GM21390 (cell line): ENCODE results near the gene TTC3.
A peak's percentile ranks its signal among the peaks of the same experiment; 100 is the strongest.

Experiments used
- ATAC-seq: cut with Tn5 transposase; IDR thresholded peaks from one replicate; pipeline ENCODE4 v1.9.1; 2021; ENCODE audit not compliant: unreplicated experiment

TTC3 gene

DNA sequence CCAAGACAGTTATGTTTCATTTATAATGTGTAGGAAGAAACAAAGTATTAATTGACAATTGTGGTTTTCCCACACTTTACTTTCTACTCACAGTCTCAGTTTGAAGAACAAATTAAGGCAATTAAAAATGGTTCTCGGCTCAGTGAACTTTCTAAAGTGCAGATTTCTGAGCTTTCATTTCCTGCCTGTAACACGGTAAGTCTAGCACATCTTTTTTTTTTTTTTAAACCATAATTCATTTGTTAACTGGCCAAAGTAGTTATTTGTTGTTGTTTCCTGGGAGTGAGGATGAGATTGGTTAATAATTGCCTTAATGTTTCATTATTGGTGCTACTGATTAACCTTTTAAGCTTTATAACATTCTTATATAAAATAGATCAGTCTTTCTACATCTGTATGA lies 119.0 kb downstream of the TTC3 start:
- no peak for ATAC-seq

DNA sequence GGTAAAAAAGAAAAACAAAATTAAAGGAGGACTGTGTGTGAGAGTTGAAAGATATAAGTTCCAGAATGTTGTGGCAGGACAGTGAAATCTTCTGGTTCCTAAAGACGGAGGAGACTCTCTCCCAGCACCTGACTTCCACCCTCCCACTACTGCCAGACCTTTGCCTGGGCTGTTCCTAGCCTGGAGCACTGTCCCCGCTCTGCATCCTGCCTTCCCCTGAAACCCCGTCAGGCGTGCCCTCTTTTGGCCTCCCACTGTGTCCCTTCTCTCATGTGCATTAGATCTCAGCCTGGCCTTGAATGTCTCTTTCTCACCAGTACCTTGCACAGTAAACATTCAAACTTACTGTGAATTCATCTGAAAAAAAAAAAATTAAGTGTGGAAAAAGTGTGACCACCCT lies 120.0 kb downstream of the TTC3 start:
- no peak for ATAC-seq

DNA sequence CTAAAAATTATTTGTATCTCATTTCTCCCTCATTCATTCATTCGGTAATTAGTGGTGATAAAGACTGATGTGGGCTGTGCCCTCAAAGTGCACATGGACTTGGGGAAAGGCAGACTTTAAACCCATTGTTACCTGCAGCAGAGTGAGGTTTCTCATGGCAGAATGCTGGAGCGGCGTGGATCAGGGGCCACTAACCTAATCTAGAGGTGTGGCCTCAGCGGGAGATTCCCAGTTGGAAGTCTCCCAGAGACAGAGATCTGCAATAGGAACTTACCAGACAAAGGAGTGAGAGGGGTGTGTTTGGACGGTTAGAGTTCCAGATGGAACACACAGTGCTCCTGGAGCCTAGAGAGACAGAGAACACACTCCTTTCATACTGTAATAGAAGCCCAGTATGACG lies 120.6 kb downstream of the TTC3 start:
- no peak for ATAC-seq

DNA sequence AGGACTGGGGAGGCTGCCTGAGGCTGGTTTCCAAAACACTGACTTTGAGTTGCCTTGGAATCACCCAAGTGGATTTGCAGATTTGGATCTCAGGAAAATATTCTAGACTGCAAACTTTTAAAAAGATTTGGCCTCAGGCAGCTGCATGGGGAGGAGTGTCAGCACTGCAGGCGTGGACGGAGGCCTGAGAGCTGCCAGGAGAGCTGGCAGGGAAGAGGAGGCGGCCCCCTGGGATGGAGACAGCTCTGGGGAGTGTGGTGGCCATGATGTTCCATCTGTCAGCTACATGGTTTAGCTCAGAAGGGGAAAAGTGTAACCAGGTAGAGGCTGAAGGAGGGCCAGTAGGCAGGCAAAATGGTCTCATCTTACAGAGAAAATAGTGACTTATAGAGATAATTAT lies 122.0 kb downstream of the TTC3 start:
- ATAC-seq, result no peak

DNA sequence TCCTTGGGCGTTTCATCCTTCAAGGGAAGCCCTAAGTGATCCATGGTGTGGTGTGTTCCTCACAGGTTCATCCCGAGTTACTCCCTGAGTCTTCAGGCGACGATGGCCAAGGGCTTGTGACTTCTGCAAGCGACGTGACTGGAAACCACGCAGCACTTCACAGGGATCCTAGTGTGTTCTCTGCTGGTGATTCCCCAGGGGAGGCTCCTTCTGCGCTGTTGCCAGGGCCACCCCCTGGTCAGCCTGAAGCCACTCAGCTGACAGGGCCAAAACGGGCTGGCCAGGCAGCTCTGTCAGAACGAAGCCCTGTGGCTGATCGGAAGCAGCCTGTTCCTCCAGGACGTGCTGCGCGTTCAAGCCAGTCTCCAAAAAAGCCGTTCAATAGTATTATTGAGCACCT lies 122.6 kb downstream of the TTC3 start:
- ATAC-seq, result no peak

DNA sequence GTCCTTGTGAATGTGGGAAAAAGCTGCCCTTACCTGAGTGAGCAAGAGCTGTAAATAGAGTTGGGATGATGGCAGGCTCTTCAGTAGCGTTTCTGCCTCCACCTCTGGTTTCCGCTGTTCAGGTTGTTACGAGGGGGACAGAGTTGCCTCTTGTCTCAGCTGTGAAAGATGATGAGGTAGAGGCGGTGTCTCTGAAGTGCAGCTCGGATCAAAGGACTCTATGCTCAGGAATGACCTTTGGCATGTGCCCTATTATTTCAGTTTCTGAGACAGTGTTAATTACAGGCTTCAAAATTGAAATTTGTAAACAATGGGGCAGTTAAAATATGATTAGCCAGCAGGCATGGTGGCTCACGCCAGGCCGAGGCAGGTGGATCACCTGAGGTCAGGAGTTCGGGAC lies 123.8 kb downstream of the TTC3 start:
- ATAC-seq, result no peak

DNA sequence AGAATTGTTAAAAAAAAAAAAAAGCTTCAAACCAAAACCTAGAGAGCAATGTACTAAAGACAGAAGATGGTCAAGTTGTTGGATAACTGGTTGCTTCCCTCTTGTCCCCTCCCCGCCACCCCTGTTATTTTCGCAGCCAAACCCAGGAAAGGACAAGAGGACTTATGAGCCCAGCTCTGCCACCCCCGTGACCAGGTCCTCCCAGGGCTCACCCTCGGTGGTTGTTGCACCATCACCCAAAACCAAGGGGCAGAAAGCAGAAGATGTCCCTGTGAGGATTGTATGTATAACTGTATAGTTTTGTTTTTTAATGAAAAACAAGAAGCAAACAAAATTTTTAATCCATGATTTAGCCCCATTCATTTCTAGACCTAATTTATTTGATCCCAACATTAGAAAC lies 124.7 kb downstream of the TTC3 start:
- ATAC-seq, result no peak

DNA sequence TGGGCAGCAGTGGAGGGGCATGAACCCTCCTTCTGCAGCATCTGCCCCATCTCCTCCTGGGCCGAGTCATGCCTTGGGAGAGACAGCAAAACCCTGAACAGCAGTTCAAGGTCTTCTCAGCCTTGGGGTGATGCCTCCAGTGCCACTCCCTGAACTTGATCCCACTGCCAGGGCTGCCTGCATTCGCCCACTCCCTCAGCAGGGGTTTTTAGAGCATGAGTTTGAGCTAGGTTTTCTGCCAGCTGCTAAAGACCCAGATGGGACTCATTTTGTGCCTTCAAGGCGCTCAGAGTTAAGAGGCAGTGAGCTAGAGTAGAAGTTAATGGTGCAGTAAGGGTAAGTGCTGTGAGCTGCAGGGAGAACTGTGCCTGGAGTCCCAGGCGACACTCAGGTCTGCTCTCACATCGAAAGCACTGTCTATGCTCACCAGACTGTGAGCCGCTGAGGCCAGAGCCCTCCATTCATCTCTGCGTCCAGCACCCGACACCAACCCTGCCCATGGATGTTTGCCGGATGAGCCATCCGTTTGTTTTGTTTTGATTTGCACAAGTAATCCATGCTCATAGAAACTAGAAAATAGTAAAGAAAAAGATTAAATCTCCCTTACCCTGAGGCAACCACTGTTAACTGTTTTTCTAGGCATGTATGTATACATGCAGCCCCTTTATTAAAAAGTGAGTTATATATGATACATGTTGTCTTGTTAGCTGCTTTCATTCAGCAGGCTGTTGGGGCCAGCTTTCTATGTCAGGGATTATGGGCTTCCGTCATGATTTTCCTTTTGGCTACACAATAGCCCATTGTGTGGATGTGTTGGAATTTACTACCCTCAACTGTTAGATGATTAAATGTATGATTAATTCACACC lies 126.2 kb downstream of the TTC3 start:
- ATAC-seq, result no peak

DNA sequence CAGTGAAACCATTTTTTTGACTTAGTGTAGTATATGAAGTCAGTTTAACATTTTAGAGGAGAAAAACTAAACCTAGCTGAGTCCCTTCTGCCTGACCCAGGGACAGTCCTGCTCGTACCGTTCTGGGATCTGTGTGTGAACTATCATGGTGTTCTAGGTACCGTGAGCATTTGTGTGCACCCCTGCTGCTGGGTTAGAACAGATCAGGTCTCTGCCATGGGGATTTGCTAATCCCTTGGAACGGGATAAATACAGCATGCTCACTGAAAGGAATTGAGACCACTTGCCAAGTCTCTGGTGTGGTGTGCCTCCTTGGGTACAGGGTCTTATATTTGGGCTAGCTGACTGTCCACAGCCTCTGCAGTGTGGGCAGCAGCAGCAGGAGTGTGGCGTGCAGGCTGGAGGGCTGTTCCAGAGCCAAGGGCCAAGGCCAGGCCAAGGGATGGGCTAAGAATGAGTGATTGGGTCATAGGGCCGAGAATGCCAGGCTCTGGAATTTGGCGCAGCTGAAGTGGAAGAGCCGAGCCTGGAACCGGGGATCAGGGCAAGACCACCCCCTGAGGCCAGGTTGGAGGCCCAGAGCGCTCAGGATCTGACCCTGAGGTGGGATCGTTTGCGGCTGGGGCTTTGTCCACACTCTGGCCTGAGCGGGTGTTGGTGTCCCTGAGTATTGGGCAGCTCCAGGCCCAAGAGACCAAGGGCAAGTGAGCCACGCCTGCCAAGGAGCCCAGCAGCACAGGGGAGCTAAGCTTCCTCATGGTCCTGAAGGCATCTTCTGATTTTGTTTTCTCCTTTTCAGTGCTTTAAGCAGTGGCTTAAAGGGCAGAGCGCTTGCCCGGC lies 127.8 kb downstream of the TTC3 start:
- no peak for ATAC-seq

DNA sequence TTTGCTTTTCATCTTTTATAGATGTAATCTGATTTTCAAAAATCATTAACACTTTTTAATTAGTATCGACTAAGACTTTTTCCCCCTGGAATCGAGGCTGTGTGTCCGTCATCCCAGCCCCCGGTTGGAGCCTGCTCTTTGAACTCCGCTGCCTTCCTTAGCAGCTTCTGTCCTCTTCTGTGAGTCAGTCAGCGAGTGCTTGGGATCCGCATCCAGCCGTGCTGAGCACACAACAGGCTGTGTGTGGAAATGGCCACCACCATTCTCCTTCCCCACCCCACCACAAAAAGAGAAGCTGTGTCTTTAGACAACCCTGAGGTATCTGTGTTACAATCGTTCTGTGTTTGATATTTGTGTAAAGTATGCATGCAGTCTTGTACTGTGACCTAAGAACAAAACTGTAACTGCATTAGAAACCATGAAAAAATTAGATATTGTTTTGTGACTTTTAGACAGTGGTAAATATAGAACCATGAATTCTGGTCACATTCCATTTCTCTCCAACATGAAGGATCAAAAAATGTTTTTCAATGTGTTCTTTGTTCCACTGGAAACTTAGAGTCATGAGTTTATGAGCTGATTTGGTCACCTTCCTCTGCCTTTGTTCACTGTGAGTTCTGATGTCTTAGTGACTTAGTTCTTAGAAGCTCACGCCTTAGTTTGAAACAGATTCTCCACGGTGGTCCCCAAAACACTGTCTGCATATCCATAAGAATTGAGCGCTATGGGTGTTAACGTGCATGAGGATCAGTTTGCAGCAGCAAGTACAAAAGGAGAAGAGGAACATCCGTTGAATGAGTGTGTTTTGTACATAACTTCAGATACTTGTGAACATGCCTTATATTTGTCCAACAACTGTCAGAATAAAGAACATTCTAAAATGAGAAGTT lies 129.4 kb downstream of the TTC3 start:
- no peak for ATAC-seq

DNA sequence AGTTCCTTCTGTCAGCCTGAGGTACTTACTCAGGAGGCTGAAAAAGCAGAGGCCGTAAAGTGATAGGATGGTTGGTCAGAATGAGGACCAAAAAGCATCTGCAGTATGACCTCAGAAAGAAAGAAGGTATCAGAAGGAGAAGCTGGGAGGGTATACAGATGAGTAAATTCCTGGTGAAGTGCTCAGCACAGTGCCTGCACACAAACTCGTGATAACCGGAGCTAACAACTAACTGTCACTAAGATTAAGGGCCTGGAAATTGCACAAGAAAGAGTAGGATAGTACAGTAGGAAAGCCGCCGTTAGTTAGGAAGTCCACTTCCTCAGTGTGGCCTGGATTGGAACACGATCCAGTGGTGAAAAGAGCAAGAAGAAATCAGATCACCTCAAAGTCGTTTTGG lies 131.5 kb downstream of the TTC3 start:
- no peak for ATAC-seq

DNA sequence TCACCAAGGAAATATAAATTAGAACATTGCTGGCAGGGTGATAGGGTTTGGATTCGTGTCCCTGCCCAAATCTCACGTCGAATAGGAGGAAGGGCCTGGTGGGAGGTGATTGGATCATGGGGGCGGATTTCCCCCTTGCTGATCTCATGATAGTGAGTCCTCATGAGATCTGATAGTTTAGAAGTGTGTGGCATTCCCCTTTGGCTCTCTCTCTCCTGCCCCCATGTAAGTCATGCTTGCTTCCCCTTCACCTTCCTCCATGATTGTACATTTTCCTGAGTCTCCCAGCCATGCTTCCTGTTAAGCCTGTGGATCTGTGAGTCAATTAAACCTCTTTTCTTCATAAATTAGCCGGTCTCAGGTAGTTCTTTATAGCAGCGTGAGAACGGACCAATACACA lies 133.4 kb downstream of the TTC3 start:
- ATAC-seq, result no peak

DNA sequence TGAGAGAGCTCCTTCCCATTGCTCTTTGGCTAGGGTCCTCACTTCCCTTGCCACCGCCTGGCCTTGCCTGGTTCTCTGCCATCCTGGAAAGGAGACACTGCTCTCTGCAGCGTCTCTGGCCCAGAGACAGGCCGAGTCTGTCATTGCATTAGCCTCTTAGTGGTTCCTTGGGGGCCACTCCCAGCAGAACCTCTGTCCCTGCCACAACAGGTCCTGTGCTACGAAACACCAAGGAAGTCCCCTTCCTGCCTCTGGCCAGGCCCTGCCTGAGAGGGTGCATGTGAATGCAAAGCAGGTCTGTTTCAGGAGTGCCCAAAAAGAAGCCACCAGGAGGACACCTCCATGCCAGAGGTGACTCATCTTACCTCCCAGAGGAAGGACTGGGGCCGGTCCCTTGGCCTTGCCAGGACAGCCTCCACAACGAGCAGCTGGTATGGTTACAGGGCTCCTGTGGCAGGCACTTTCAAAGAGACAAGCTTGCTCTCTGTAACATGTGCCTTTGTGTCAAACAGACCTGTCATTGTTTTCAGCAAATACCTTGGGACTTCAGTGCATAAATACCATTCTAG lies 134.5 kb downstream of the TTC3 start:
- ATAC-seq, result peak; percentile 49

DNA sequence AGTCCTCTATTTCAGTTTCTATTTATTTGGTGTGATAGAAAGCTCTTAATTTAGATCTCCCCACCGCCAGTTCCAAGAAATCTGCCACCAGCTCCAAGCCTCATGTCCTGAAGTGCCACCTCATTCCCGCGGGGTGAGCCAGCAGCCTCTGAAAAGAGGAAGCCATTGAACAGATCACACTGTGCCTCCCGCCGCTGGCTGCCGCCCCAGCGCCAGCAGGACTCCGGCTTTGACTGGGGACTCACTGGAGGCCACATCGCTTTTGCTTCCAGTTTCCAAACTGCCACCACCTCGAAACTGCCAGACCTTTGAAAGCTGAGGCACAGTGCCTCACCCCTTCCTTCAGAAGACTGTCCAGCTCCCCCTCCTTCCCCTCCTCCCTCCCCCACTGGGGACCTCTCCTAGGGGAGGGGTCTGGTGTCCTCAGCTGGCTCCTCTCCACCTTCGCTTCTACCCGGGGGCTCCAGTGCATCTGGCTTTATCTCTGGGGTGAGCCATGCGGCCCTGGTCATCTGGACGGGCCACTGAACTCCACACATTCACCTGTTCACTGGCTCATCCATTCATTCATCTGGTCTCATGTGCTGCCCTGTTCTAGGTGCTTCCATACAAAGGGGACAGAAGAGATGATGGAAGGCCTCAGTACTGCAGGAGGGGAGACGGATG lies 135.1 kb downstream of the TTC3 start:
- peak; percentile 67 for ATAC-seq

DNA sequence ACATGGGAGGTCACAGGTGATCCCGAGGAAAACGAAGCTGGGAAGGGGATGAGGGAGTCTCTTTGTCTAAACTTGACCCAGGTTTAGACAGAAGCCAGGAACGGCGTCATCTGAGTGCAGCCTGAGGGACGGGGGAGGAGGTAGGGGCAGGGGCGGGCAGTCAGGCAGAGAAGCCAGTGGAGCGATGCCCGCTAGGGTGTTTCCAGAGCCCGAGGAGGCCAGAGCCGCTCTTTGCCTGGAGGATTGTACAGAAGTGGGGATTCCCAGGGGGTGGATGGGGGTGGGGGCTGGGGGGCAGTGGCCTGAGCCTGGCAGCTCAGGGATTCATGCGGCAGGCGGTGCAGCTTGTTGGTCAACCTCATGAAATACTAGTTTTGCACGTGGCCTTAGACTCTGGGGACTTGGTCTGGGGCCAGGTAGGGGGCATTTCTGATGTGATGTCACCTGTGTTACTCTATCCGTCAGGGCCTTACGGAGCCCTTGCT lies 135.7 kb downstream of the TTC3 start:
- ATAC-seq, result peak; percentile 24

DNA sequence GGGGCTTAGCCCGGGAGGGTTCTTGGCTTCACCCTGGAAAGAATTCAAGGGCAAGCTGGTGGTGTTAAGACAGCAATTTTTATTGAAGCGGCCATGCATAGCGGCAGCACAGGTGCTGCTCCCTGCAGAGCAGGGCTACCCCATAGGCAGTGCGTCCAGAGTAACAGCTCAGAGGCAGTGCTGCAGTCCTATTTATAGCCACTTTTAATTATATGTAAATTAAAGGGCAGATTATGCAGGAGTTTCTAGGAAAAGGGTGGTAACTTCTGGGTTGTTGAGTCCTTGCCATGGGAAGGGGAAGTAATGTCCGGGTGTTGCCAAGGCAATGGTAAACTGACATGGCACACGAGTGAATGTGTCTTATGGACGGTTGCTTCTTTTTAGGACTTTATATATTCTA lies 137.1 kb downstream of the TTC3 start:
- ATAC-seq, result no peak

DNA sequence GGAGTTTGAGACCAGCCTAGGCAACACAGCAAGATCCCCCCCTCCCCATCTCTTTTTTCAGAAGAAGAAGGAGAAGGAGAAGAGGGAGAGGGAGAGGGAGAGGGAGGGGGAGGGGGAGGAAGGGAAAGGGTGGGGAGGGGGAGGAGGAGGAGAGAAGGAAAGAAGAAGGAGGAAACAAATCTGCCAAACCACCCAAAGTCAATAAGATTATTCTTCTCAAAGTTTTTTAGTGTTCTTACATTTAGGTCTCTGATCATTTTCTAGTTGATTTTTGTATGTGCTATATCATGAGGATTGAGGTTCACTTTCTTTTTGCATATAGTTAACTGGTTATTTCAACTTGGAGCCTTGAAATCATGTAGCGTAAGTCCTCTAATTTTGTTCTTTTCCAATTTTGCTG lies 137.7 kb downstream of the TTC3 start:
- no peak for ATAC-seq

DNA sequence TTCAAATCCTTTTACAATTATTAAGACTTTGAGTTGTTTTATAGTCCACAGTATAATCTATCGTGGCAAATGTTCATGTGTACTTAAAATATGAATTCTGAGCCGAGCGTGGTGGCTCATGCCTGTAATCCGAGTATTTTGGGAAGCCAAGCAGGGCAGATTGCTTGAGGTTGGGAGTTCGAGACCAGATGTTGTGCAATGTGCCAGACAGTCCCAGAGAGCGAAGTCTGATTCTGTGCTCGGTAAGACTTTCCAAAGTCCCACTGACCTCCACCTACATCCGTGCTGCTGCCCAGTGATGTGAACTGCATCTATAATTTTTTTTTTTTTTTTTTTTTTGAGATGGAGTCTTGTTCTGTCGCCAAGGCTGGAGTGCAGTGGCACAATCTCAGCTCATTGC lies 141.9 kb downstream of the TTC3 start:
- ATAC-seq, result no peak

DNA sequence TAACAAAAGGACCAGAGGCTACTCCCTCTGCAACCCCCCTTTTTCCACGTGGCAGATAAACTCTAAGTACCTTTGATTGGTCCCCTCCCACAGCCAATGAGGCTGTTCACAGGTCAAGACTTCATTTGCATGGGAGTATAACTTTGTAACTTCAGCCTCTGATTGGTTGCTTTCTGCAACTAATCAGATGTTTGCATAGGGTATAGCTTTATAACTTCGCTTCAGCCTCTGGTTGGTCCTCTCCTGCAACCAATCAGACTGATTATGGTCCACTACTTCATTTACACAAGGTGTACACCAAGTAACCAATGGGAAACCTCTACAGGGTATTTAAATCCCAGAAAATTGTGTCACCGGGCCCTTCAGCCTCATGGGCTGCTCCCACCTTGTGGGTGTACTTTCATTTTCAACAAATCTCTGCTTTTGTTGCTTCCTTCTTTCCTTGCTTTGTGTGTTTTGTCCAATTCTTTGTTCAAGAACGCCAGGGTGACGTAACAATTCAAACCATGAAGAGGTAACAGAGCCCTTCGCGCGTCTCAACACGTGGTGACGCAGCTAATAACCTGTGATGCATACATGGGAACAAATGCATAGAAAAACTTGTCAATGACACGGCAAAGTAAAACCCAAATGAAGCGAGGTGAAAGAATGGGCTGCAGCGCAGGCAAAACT lies 146.8 kb downstream of the TTC3 start:
- ATAC-seq, result no peak
